SK-N-SH (cell line): ENCODE measurements around the gene MYPN. TPM values are rescaled to one million over a fixed set of nuclear protein-coding genes. Genes with fewer than 3 reads are reported as not detected.

ENCODE experiments used
- CTCF ChIA-PET: fragments of 300-600, 350-600 bp; formaldehyde crosslinking; extraction: SDS; loops from one replicate; lab custom pipeline; 2021; lab: Yijun Ruan, JAX
- POLR2A ChIA-PET: fragments of 350-600 bp; sonication (Branson Sonifier 250); formaldehyde crosslinking; extraction: SDS; loops from one replicate; lab custom pipeline; 2020; ENCODE audit warnings: antibody characterized with exemption, inconsistent platforms; lab: Yijun Ruan, JAX
- DNase-seq: peaks from one replicate; pipeline ENCODE4 v3.0.0; 2012
- H2AFZ ChIP-seq: fragments of 200-600 bp; sonication (generic); 2 replicates; pipeline ENCODE4 v1.8.1; 2016; ENCODE audit warnings: antibody characterized with exemption, mild to moderate bottlenecking, low read depth
- H3F3A ChIP-seq: fragments of 200-600 bp; sonication (generic); replicated peaks from 2 replicates; pipeline ENCODE3; 2016; ENCODE audit warnings: antibody characterized with exemption, mild to moderate bottlenecking; ENCODE audit not compliant: insufficient read depth
- H3K27ac ChIP-seq, 2 experiments: fragments of 200-500 bp in 1 of 2; fragments of 200-600 bp in 1 of 2; sonication (Bioruptor generic) in 1 of 2; sonication (generic), shearing (Covaris generic) in 1 of 2; 2 replicates each; pipeline versions ENCODE4 v1.5.1 to v1.6.1; 2014 to 2016; ENCODE audit warnings: low read depth in 2 of 2, inconsistent platforms in 1 of 2, low read length in 1 of 2, mild to moderate bottlenecking in 1 of 2, mixed read lengths in 1 of 2
- H3K27me3 ChIP-seq: fragments of 200-600 bp; sonication (generic), shearing (Covaris generic); 2 replicates; pipeline ENCODE4 v1.6.1; 2016; ENCODE audit warnings: mixed run types; ENCODE audit not compliant: insufficient read depth
- H3K36me3 ChIP-seq, 2 experiments: fragments of 200-500 bp in 1 of 2; fragments of 200-600 bp in 1 of 2; sonication (Bioruptor generic) in 1 of 2; sonication (generic) in 1 of 2; replicated peaks in 1 of 2; 2 replicates each; pipeline versions ENCODE3 to v1.5.1; 2014 to 2016; ENCODE audit warnings: low read length in 1 of 2, mild to moderate bottlenecking in 1 of 2; ENCODE audit not compliant: insufficient read depth in 2 of 2, control insufficient read depth in 1 of 2
- H3K4me1 ChIP-seq, 2 experiments: fragments of 200-500 bp in 1 of 2; fragments of 200-600 bp in 1 of 2; sonication (Bioruptor generic) in 1 of 2; sonication (generic), shearing (Covaris generic) in 1 of 2; 2 replicates each; pipeline versions ENCODE4 v1.5.1 to v1.6.1; 2014 to 2016; ENCODE audit warnings: low read depth in 1 of 2, low read length in 1 of 2, mixed run types in 1 of 2; ENCODE audit not compliant: insufficient read depth in 2 of 2, control insufficient read depth in 1 of 2
- H3K4me2 ChIP-seq: fragments of 200-600 bp; sonication (generic), shearing (Covaris generic); 2 replicates; pipeline ENCODE4 v1.6.1; 2017; ENCODE audit warnings: mixed run types
- H3K4me3 ChIP-seq, 2 experiments: fragments of 200-500 bp in 1 of 2; fragments of 200-600 bp in 1 of 2; sonication (Bioruptor generic) in 1 of 2; sonication (generic), shearing (Covaris generic) in 1 of 2; 2 replicates each; pipeline versions ENCODE4 v1.5.1 to v1.8.1; 2014 to 2016; ENCODE audit warnings: low read depth in 2 of 2, inconsistent platforms in 1 of 2, low read length in 1 of 2, mild to moderate bottlenecking in 1 of 2, mixed read lengths in 1 of 2, moderate library complexity in 1 of 2
- H3K79me2 ChIP-seq: fragments of 200-600 bp; sonication (generic); 2 replicates; pipeline ENCODE4 v1.8.1; 2017; ENCODE audit warnings: mild to moderate bottlenecking; ENCODE audit not compliant: insufficient read depth
- H3K9ac ChIP-seq: fragments of 200-600 bp; sonication (generic); 2 replicates; pipeline ENCODE4 v1.6.1; 2017; ENCODE audit warnings: mixed run types
- H3K9me2 ChIP-seq: fragments of 200-600 bp; sonication (generic); 2 replicates; pipeline ENCODE4 v1.6.1; 2017; ENCODE audit warnings: mixed run types
- H3K9me3 ChIP-seq: fragments of 200-600 bp; sonication (generic); 2 replicates; pipeline ENCODE4 v1.6.1; 2017; ENCODE audit warnings: mixed run types, mild to moderate bottlenecking, moderate library complexity
- H4K20me1 ChIP-seq: fragments of 200-600 bp; sonication (generic); 2 replicates; pipeline ENCODE4 v1.6.1; 2017; ENCODE audit warnings: mild to moderate bottlenecking, mixed run types; ENCODE audit not compliant: insufficient read depth
- CHD2 ChIP-seq: fragments of 150-350 bp; IDR thresholded peaks from 2 replicates; pipeline ENCODE4 v1.6.1; 2018; ENCODE audit warnings: low read length; ENCODE audit not compliant: partially characterized antibody
- FOXJ3 ChIP-seq: sonication (generic); formaldehyde crosslinking; IDR thresholded peaks from 2 replicates; pipeline ENCODE4 v1.5.1; 2020; ENCODE audit warnings: mild to moderate bottlenecking, missing genetic modification reagents
- FOXM1 ChIP-seq: IDR thresholded peaks from 2 replicates; pipeline ENCODE4 v1.4.0; 2012; ENCODE audit warnings: low read depth, mild to moderate bottlenecking
- GABPA ChIP-seq: IDR thresholded peaks from 2 replicates; pipeline ENCODE4 v1.4.0; 2012; ENCODE audit warnings: low read depth, mild to moderate bottlenecking
- GATA2 ChIP-seq: sonication (generic); formaldehyde crosslinking; IDR thresholded peaks from 2 replicates; pipeline ENCODE4 v1.5.0; 2020; ENCODE audit warnings: mild to moderate bottlenecking, missing genetic modification reagents
- MEF2A ChIP-seq: IDR thresholded peaks from 2 replicates; pipeline ENCODE4 v1.4.0; 2012; ENCODE audit warnings: low read depth, borderline replicate concordance
- MXI1 ChIP-seq: IDR thresholded peaks from 2 replicates; pipeline ENCODE4 v1.6.1; 2012; ENCODE audit warnings: mild to moderate bottlenecking, low read depth, low read length, improper control_type of control experiment
- NFIC ChIP-seq: IDR thresholded peaks from 2 replicates; pipeline ENCODE4 v1.4.0; 2012; ENCODE audit warnings: borderline replicate concordance
- RAD21 ChIP-seq: IDR thresholded peaks from 2 replicates; pipeline ENCODE4 v1.6.1; 2012; ENCODE audit warnings: mild to moderate bottlenecking, low read length
- RCOR1 ChIP-seq: fragments of 150-350 bp; IDR thresholded peaks from 2 replicates; pipeline ENCODE4 v1.6.1; 2017; ENCODE audit warnings: antibody characterized with exemption, low read length
- RFX5 ChIP-seq: IDR thresholded peaks from 2 replicates; pipeline ENCODE4 v1.6.1; 2012; ENCODE audit warnings: mild to moderate bottlenecking, improper control_type of control experiment, low read length
- SIN3A ChIP-seq: IDR thresholded peaks from 2 replicates; pipeline ENCODE4 v1.6.1; 2012; ENCODE audit warnings: low read depth, mild to moderate bottlenecking, low read length, moderate library complexity, borderline replicate concordance
- SMC3 ChIP-seq: IDR thresholded peaks from 2 replicates; pipeline ENCODE4 v1.6.1; 2012; ENCODE audit warnings: low read depth, low read length, improper control_type of control experiment
- TCF12 ChIP-seq: IDR thresholded peaks from 2 replicates; pipeline ENCODE4 v1.4.0; 2012
- YY1 ChIP-seq: IDR thresholded peaks from 2 replicates; pipeline ENCODE4 v1.4.0; 2012; ENCODE audit warnings: low read depth, mild to moderate bottlenecking
- WGBS: methylation state at CpG from one replicate; pipeline ENCODE4 v1.1.6; 2017; ENCODE audit warnings: low lambda C conversion rate; 5-methylcytosine and 5-hydroxymethylcytosine counted together
- polyA plus RNA-seq, 3 experiments: library from polyadenylated mRNA; depleted of rRNA; stranded (reverse); fragments of >200 nt; gene quantifications; 2 replicates each; pipeline ENCODE4 v1.2.3, GENCODE V29; 2012
- TF ChIP-seq, protein P1 (sequence below): fragments of 150-350 bp; IDR thresholded peaks from 2 replicates; pipeline ENCODE4 v1.6.1; 2017; ENCODE audit warnings: antibody characterized with exemption, low read length, low read depth, borderline replicate concordance
- TF ChIP-seq, protein P2 (sequence below): fragments of 150-350 bp; IDR thresholded peaks from 2 replicates; pipeline ENCODE4 v1.6.1; 2016; ENCODE audit warnings: mild to moderate bottlenecking, low read depth, low read length
- TF ChIP-seq, protein P3 (sequence below): IDR thresholded peaks from 2 replicates; pipeline ENCODE4 v1.4.0; 2012; ENCODE audit warnings: low read depth, borderline replicate concordance
- TF ChIP-seq, protein P4 (sequence below): IDR thresholded peaks from 2 replicates; pipeline ENCODE4; 2012
- TF ChIP-seq, protein P5 (sequence below): IDR thresholded peaks from 2 replicates; pipeline ENCODE4 v1.4.0; 2012; ENCODE audit warnings: low read depth, borderline replicate concordance

The MYPN gene
- polyA plus RNA-seq, 1 of the 3 experiments (the other 2 are of a cell fraction) = 0.43 TPM

DNA sequence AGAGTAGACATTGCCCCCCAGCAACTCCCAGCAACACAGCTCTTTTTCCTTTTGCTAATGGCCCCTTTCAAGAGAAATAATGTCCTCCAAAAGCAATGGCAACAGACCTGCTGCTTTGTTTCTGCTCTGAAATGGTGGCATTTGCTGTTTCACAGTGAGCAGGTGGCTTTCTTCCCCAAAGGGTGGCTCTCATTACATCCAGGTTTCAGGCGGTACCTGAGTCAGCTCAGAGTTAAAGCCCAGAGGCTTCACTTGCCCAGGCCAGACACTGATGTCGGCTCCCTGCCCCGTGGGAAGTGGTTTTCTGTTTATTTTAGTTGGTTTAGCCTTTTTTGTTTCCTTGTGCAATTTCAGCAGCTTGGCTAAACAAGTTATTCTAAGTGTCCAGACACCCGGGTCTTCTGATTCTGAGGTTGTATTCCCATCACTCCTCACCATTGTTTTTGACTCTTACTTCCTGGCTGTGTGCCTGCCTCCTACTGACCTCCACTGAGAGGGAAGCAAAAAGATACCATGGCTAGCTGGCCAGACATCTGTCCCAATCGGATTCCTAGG is 130.4 kb downstream of the MYPN start:
- Histone ChIP-seq H2AFZ (no peak overlapping the region), H3K4me2 (no peak overlapping the region), H3K9ac (no peak overlapping the region), H3F3A (no peaks in the 10 kb centered on the region), H3K9me3 (no peaks in the 10 kb centered on the region), H3K36me3 (no peaks in the 10 kb centered on the region), H3K4me3 (no peak overlapping the region), H3K27ac (no peak overlapping the region), H3K9me2 (no peaks in the 10 kb centered on the region), H3K27me3 (no peaks in the 10 kb centered on the region), H3K4me1 (no peaks in the 10 kb centered on the region; a peak in 1 of 4 replicates), H3K79me2 (no peaks in the 10 kb centered on the region), H4K20me1 (no peaks in the 10 kb centered on the region)
- TF ChIP-seq SIN3A (no peak), RFX5 (no peak), GATA2 (no peak), MEF2A (no peak), NFIC (no peak), MXI1 (no peak), FOXM1 (no peak), TCF12 (no peak), FOXJ3 (CRISPR knock-in tag) (no peak), CHD2 (no peak), RCOR1 (no peak), GABPA (no peak), YY1 (no peak), SMC3 (no peak), RAD21 (no peak)
- TF ChIP-seq, protein P1, sequence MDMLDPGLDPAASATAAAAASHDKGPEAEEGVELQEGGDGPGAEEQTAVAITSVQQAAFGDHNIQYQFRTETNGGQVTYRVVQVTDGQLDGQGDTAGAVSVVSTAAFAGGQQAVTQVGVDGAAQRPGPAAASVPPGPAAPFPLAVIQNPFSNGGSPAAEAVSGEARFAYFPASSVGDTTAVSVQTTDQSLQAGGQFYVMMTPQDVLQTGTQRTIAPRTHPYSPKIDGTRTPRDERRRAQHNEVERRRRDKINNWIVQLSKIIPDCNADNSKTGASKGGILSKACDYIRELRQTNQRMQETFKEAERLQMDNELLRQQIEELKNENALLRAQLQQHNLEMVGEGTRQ = no peak
- TF ChIP-seq, protein P2, sequence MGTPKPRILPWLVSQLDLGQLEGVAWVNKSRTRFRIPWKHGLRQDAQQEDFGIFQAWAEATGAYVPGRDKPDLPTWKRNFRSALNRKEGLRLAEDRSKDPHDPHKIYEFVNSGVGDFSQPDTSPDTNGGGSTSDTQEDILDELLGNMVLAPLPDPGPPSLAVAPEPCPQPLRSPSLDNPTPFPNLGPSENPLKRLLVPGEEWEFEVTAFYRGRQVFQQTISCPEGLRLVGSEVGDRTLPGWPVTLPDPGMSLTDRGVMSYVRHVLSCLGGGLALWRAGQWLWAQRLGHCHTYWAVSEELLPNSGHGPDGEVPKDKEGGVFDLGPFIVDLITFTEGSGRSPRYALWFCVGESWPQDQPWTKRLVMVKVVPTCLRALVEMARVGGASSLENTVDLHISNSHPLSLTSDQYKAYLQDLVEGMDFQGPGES = no peak
- TF ChIP-seq, protein P3, sequence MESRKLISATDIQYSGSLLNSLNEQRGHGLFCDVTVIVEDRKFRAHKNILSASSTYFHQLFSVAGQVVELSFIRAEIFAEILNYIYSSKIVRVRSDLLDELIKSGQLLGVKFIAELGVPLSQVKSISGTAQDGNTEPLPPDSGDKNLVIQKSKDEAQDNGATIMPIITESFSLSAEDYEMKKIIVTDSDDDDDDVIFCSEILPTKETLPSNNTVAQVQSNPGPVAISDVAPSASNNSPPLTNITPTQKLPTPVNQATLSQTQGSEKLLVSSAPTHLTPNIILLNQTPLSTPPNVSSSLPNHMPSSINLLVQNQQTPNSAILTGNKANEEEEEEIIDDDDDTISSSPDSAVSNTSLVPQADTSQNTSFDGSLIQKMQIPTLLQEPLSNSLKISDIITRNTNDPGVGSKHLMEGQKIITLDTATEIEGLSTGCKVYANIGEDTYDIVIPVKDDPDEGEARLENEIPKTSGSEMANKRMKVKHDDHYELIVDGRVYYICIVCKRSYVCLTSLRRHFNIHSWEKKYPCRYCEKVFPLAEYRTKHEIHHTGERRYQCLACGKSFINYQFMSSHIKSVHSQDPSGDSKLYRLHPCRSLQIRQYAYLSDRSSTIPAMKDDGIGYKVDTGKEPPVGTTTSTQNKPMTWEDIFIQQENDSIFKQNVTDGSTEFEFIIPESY = no peak
- TF ChIP-seq, protein P4, sequence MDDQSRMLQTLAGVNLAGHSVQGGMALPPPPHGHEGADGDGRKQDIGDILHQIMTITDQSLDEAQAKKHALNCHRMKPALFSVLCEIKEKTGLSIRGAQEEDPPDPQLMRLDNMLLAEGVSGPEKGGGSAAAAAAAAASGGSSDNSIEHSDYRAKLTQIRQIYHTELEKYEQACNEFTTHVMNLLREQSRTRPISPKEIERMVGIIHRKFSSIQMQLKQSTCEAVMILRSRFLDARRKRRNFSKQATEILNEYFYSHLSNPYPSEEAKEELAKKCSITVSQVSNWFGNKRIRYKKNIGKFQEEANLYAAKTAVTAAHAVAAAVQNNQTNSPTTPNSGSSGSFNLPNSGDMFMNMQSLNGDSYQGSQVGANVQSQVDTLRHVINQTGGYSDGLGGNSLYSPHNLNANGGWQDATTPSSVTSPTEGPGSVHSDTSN = no peak
- TF ChIP-seq, protein P5, sequence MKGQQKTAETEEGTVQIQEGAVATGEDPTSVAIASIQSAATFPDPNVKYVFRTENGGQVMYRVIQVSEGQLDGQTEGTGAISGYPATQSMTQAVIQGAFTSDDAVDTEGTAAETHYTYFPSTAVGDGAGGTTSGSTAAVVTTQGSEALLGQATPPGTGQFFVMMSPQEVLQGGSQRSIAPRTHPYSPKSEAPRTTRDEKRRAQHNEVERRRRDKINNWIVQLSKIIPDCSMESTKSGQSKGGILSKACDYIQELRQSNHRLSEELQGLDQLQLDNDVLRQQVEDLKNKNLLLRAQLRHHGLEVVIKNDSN = no peak
- POLR2A ChIA-PET = no interaction called here
- 69% methylated on average over 3 of the region's 5 CpGs for WGBS
- no peak for DNase-seq
- CTCF ChIA-PET = interaction anchor here (1.3 kb wide), 1 partner anchor 11 kb away, joined by 3 read pairs; no protein-coding TSS in a partner anchor
